ENCODE results near the gene CHN2. TPM values are rescaled to one million over a fixed set of nuclear protein-coding genes. Genes with fewer than 3 reads are reported as not detected.

Gene CHN2
- total RNA-seq, 1 experiment from 2014 or later, result 2.1 TPM

DNA sequence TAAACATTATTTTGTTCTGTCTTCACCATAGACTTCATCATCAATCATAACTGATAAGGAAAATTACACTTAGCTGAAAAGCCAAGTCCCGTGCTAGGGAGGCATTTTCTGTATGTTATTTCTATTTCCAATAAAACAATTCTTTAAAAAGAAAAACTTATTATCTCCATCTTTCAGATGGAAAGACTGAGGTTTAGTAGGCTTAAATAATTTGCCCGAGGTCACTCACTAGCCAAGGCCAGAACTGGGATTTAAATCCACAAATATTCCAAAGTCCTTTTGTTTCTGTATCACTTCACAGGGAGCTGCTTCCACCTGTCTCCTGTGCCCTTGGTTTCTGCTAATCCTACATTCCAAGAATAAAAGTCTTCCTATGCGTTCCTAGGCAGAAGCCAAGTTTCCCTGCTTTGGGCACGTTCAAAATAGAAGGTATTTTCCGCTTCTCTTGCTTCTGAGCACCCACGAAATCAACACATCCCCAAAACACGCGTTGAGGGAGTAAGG lies 49.0 kb upstream of the CHN2 start:
- intact Hi-C loops (cut with micrococcal nuclease), result no loop called here
- Histone ChIP-seq H3K4me2 (ENCODE audit: low read length) (peak overlapping the region; percentile 73), H3K9me2 (ENCODE audit: insufficient read depth) (no peaks in the 10 kb centered on the region), H3K9ac (ENCODE audit: low read length) (peak overlapping the region; percentile 40), H3K4me3 (replicated peaks in 1 of 2; ENCODE audit: low read depth in 1 of 2, low read length in 2 of 2) (peak overlapping the region; percentile 52 to 60), H3K27me3 (ENCODE audit: insufficient read depth, low read length) (no peaks in the 10 kb centered on the region), H3K79me2 (ENCODE audit: insufficient read depth, low read length) (no peaks in the 10 kb centered on the region), H4K20me1 (ENCODE audit: insufficient read depth) (no peaks in the 10 kb centered on the region), H3K27ac (ENCODE audit: low read depth, low read length) (no peak overlapping the region), H2AFZ (ENCODE audit: low read depth, low read length, poor library complexity, severe bottlenecking) (no peak overlapping the region), H3K9me3 (ENCODE audit: control insufficient read depth in 1 of 2, insufficient read depth in 1 of 2, low read depth in 1 of 2, low read length in 2 of 2) (no peaks in the 10 kb centered on the region), H3K4me1 (ENCODE audit: control insufficient read depth in 1 of 2, insufficient read depth in 2 of 2, low read length in 2 of 2) (peaks cover 3 to 14% of the 10 kb centered on the region in 2 experiments; a peak in 2 of 4 replicates), H3K36me3 (ENCODE audit: control insufficient read depth in 1 of 2, insufficient read depth in 2 of 2, low read length in 2 of 2) (no peaks in the 10 kb centered on the region)
- RAD21 ChIA-PET (ENCODE audit: low non-redundant PET in 1 of 2, low total read pairs in 2 of 2, uncharacterized antibody in 2 of 2, unreplicated experiment in 2 of 2), result interaction anchor here in 1 of 2 experiments (0.6 kb wide), 1 partner anchor 125 kb away, joined by 4 read pairs; no protein-coding TSS in a partner anchor
- TF ChIP-seq, protein P1, sequence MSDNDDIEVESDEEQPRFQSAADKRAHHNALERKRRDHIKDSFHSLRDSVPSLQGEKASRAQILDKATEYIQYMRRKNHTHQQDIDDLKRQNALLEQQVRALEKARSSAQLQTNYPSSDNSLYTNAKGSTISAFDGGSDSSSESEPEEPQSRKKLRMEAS (IDR thresholded peaks at IDR 0.05), result no peak
- no peak for TF ChIP-seq FOSL1 (IDR thresholded peaks at IDR 0.05; ENCODE audit: low read depth)
- TF ChIP-seq EGR1 (IDR thresholded peaks at IDR 0.05; ENCODE audit: low read depth), result no peak
- no peak for TF ChIP-seq POLR2A (IDR thresholded peaks at IDR 0.05; ENCODE audit: borderline replicate concordance, extremely low read depth, insufficient read depth, insufficient read length)
- no peak for TF ChIP-seq CBX3 (IDR thresholded peaks at IDR 0.05; ENCODE audit: low read depth)
- TF ChIP-seq EZH2 (IDR thresholded peaks at IDR 0.05), result no peak
- no peak for TF ChIP-seq ZFX (IDR thresholded peaks at IDR 0.05)
- no peak for TF ChIP-seq JUND (IDR thresholded peaks at IDR 0.05)
- no peak for TF ChIP-seq SIN3A (IDR thresholded peaks at IDR 0.05; ENCODE audit: low read depth)
- no peak for TF ChIP-seq SRF (IDR thresholded peaks at IDR 0.05; ENCODE audit: low read depth)
- TF ChIP-seq EZH2phosphoT487 (IDR thresholded peaks at IDR 0.05; ENCODE audit: borderline replicate concordance), result no peak
- TF ChIP-seq, protein P2, sequence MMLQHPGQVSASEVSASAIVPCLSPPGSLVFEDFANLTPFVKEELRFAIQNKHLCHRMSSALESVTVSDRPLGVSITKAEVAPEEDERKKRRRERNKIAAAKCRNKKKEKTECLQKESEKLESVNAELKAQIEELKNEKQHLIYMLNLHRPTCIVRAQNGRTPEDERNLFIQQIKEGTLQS (IDR thresholded peaks at IDR 0.05), result no peak
- TF ChIP-seq ELF1 (IDR thresholded peaks at IDR 0.05; ENCODE audit: borderline replicate concordance, low read depth), result no peak
- TF ChIP-seq ZBTB33 (IDR thresholded peaks at IDR 0.05; ENCODE audit: extremely low read depth, insufficient replicate concordance, low read length), result no peak
- TF ChIP-seq CTCF (IDR thresholded peaks at IDR 0.05 in 2 of 3, conservative IDR thresholded peaks at IDR 0.05 in 1 of 3; ENCODE audit: borderline replicate concordance in 1 of 3, insufficient read depth in 1 of 3, low read depth in 2 of 3, low read length in 2 of 3), result no peak
- no peak for TF ChIP-seq POLR2AphosphoS5 (IDR thresholded peaks at IDR 0.05; ENCODE audit: low read depth, low read length)
- TF ChIP-seq SP1 (IDR thresholded peaks at IDR 0.05; ENCODE audit: low read depth), result no peak
- CTCF ChIA-PET, result interaction anchor here (0.6 kb wide), 1 partner anchor 11 kb away, joined by 3 read pairs; no protein-coding TSS in a partner anchor
- no peak for ATAC-seq
- BruUV-seq (replicated peaks), result no TSS peak
- POLR2A ChIA-PET, result no interaction called here
- DNase-seq (ENCODE audit: low read depth, low spot score), result no peak

Data from HCT116 (cell line).